DOHH2 (cell line): Measurements from ENCODE around the gene MED29.

Source experiments
- EZH2phosphoT487 ChIP-seq: fragments of 200-600 bp; sonication (generic); IDR thresholded peaks from 2 replicates; pipeline ENCODE4 v1.6.1; 2017; ENCODE audit warnings: borderline replicate concordance, mild to moderate bottlenecking, antibody characterized with exemption, low read length, moderate library complexity, mixed read lengths
- TF ChIP-seq, protein P1 (sequence below): fragments of 200-600 bp; sonication (generic); IDR thresholded peaks from one replicate; pipeline ENCODE4 v1.5.1; 2014; ENCODE audit warnings: antibody characterized with exemption, mild to moderate bottlenecking, low read depth, low read length; ENCODE audit not compliant: poor library complexity, severe bottlenecking

GRCh38 chr19:39359026-39359425 is 32.2 kb upstream of the MED29 start:
- TF ChIP-seq, protein P1, sequence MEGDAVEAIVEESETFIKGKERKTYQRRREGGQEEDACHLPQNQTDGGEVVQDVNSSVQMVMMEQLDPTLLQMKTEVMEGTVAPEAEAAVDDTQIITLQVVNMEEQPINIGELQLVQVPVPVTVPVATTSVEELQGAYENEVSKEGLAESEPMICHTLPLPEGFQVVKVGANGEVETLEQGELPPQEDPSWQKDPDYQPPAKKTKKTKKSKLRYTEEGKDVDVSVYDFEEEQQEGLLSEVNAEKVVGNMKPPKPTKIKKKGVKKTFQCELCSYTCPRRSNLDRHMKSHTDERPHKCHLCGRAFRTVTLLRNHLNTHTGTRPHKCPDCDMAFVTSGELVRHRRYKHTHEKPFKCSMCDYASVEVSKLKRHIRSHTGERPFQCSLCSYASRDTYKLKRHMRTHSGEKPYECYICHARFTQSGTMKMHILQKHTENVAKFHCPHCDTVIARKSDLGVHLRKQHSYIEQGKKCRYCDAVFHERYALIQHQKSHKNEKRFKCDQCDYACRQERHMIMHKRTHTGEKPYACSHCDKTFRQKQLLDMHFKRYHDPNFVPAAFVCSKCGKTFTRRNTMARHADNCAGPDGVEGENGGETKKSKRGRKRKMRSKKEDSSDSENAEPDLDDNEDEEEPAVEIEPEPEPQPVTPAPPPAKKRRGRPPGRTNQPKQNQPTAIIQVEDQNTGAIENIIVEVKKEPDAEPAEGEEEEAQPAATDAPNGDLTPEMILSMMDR, result no peak
- no peak for TF ChIP-seq EZH2phosphoT487
